K562 (cell line): Measurements from ENCODE around the gene SYVN1. TPM values are rescaled to one million over a fixed set of nuclear protein-coding genes. Genes with fewer than 3 reads are reported as not detected.

Experiments
- ATAC-seq: fragments of 200-7000 bp; cut with Tn5 transposase; 3 replicates; pipeline ENCODE4 v1.9.1; 2020; ENCODE audit warnings: moderate library complexity
- BruUV-seq: library from RNA; stranded (reverse); fragments of 400-500 nt; replicated peaks from 2 replicates; lab custom pipeline; 2021; lab: Mats Ljungman, UMichigan
- CTCF ChIA-PET: fragments of 300-600 bp; formaldehyde crosslinking; extraction: SDS; loops from one replicate; lab custom pipeline; 2021; ENCODE audit warnings: low intra/inter-chr PET ratio; lab: Yijun Ruan, JAX
- POLR2A ChIA-PET: fragments of 300-600, 350-650 bp; sonication (Branson Sonifier 250); formaldehyde crosslinking; extraction: SDS; loops from one replicate; lab custom pipeline; 2021; ENCODE audit warnings: antibody characterized with exemption, inconsistent platforms; lab: Yijun Ruan, JAX
- DNase-seq, 4 experiments: peaks; one replicate each; pipeline versions ENCODE4 v3.0.0 to v3.0.0-alpha.2; 2011 to 2018; ENCODE audit warnings: low spot score in 3 of 4, mixed read lengths in 3 of 4; ENCODE audit errors: extremely low read depth in 1 of 4
- FAIRE-seq: peaks from 2 replicates; lab custom pipeline; 2011; peaks lifted over from hg19 to GRCh38; lab: Jason Lieb, UNC
- H2AFZ ChIP-seq: 2 replicates; pipeline ENCODE4 v1.6.0; 2011; ENCODE audit warnings: low read depth, low read length, control low read depth, inconsistent platforms
- H3K27ac ChIP-seq: fragments of 200-600 bp; 3 replicates; pipeline ENCODE4 v1.8.0; 2011; ENCODE audit warnings: low read depth, mild to moderate bottlenecking, control low read depth, inconsistent platforms, low read length, moderate library complexity, mixed read lengths; ENCODE audit errors: extremely low read depth
- H3K27me3 ChIP-seq, 2 experiments: fragments of 300-600 bp in 1 of 2; 2 replicates in 1 of 2; 3 replicates in 1 of 2; pipeline versions ENCODE4 v1.6.0 to v1.8.0; 2011; ENCODE audit warnings: inconsistent platforms in 2 of 2, low read length in 2 of 2, mild to moderate bottlenecking in 1 of 2, mixed read lengths in 1 of 2, moderate library complexity in 1 of 2; ENCODE audit not compliant: control insufficient read depth in 2 of 2, insufficient read depth in 2 of 2
- H3K36me3 ChIP-seq: fragments of 300-600 bp; 3 replicates; pipeline ENCODE4 v1.8.0; 2011; ENCODE audit warnings: mild to moderate bottlenecking, low read length, inconsistent platforms; ENCODE audit not compliant: control insufficient read depth, insufficient read depth
- H3K4me1 ChIP-seq, 2 experiments: fragments of 200-600 bp in 1 of 2; replicated peaks in 1 of 2; 2 replicates in 1 of 2; 3 replicates in 1 of 2; pipeline versions ENCODE4 v1.5.1 to v1.8.0; 2011; ENCODE audit warnings: inconsistent platforms in 2 of 2, low read length in 2 of 2, mild to moderate bottlenecking in 1 of 2, mixed read lengths in 1 of 2, moderate library complexity in 1 of 2; ENCODE audit not compliant: control insufficient read depth in 2 of 2, insufficient read depth in 2 of 2
- H3K4me2 ChIP-seq: 2 replicates; pipeline ENCODE4 v1.6.1; 2011; ENCODE audit warnings: low read length, control low read depth, inconsistent platforms, mixed read lengths; ENCODE audit not compliant: insufficient read depth
- H3K4me3 ChIP-seq: fragments of 200-600 bp; sonication (generic), shearing (Covaris generic); 2 replicates; pipeline ENCODE4 v1.5.1; 2016; ENCODE audit warnings: control low read depth, inconsistent platforms
- H3K79me2 ChIP-seq: fragments of 200-600 bp; 3 replicates; pipeline ENCODE4 v1.8.0; 2011; ENCODE audit warnings: low read length, inconsistent platforms; ENCODE audit not compliant: control insufficient read depth, insufficient read depth
- H3K9ac ChIP-seq, 2 experiments: 2 replicates each; pipeline versions ENCODE4 v1.6.0 to v1.6.1; 2011; ENCODE audit warnings: low read depth in 2 of 2, low read length in 2 of 2, control low read depth in 1 of 2, inconsistent platforms in 1 of 2, mild to moderate bottlenecking in 1 of 2, mixed read lengths in 1 of 2; ENCODE audit not compliant: insufficient read depth in 1 of 2
- H3K9me1 ChIP-seq: one replicate; pipeline ENCODE4 v1.6.0; 2011; ENCODE audit warnings: inconsistent platforms, mild to moderate bottlenecking, low read length, moderate library complexity; ENCODE audit not compliant: control insufficient read depth, insufficient read depth
- H3K9me3 ChIP-seq: replicated peaks from 2 replicates; pipeline ENCODE4 v1.5.1; 2011; ENCODE audit warnings: low read depth, low read length, inconsistent platforms; ENCODE audit not compliant: control insufficient read depth, insufficient read depth
- H4K20me1 ChIP-seq: replicated peaks from 2 replicates; pipeline ENCODE4 v1.6.1; 2011; ENCODE audit warnings: low read length, inconsistent platforms, mixed read lengths; ENCODE audit not compliant: control insufficient read depth, insufficient read depth
- MAFK ChIP-seq: IDR thresholded peaks from 2 replicates; pipeline ENCODE4 v1.6.1; 2011; ENCODE audit warnings: low read length, improper control_type of control experiment
- SMARCA4 ChIP-seq: fragments of 450-650 bp; IDR thresholded peaks from 2 replicates; pipeline ENCODE4 v1.6.1; 2016
- STAT6 ChIP-seq: sonication (generic); formaldehyde crosslinking; IDR thresholded peaks from 2 replicates; pipeline ENCODE4 v1.8.1; 2023; ENCODE audit warnings: mild to moderate bottlenecking, missing genetic modification reagents
- USF1 ChIP-seq: sonication (generic); formaldehyde crosslinking; IDR thresholded peaks from 2 replicates; pipeline ENCODE4 v1.9.0; 2022; ENCODE audit warnings: mild to moderate bottlenecking, missing genetic modification reagents
- ZFP36 ChIP-seq: fragments of 150-350 bp; IDR thresholded peaks from 2 replicates; pipeline ENCODE4 v1.6.1; 2018; ENCODE audit warnings: low read length, low read depth; ENCODE audit not compliant: partially characterized antibody
- ZNF395 ChIP-seq: fragments of 200-800 bp; sonication (Bioruptor generic); IDR thresholded peaks from 2 replicates; pipeline ENCODE4 v1.6.1; 2017; ENCODE audit warnings: missing genetic modification characterization, missing compliant biosample characterization
- ZNF785 ChIP-seq: fragments of 250-450 bp; sonication (Bioruptor Pico); IDR thresholded peaks from 2 replicates; pipeline ENCODE4 v1.4.0; 2020; ENCODE audit warnings: mild to moderate bottlenecking
- WGBS: fragments of 100-300 bp; shearing (Covaris generic); methylation state at CpG from one replicate; pipeline ENCODE4 v1.1.6; 2016; ENCODE audit warnings: low coverage, mixed read lengths; ENCODE audit not compliant: insufficient coverage; ENCODE audit errors: missing lambda C conversion rate; 5-methylcytosine and 5-hydroxymethylcytosine counted together
- in situ Hi-C: fragments of 300-500 bp; cut with MboI; formaldehyde crosslinking; loops from 4 replicates; pipeline ENCODE4 v1.15.0; 2018; ENCODE audit warnings: inconsistent platforms, mixed read lengths
- intact Hi-C: fragments of 100-400 bp; cut with micrococcal nuclease; formaldehyde crosslinking; loops from 2 replicates; pipeline ENCODE4 v1.14.2; 2022
- polyA plus RNA-seq, 8 experiments: library from polyadenylated mRNA; depleted of rRNA in 4 of 8; stranded (reverse) in 5 of 8; unstranded in 3 of 8; fragments of >200 nt; fragmentation: Nextera tagmentation in 2 of 8; fragmentation: Illumina TruSeq in 1 of 8; extraction: Ambion mirVana in 2 of 8; extraction: Trizol in 1 of 8; gene quantifications; 2 replicates each; pipeline versions ENCODE4 v1.2.1 to v1.2.3, GENCODE V29; 2011 to 2014; ENCODE audit warnings: inconsistent platforms in 1 of 8, missing spikeins in 1 of 8
- total RNA-seq, 7 experiments: library from RNA; depleted of rRNA in 6 of 7; stranded (reverse); fragments of >200 nt in 6 of 7; fragmentation: Illumina TruSeq in 2 of 7; extraction: Trizol in 2 of 7; gene quantifications; 2 replicates each; pipeline versions ENCODE4 v1.2.1 to v1.2.3, GENCODE V29; 2011 to 2021; ENCODE audit warnings: low replicate concordance in 1 of 7
- TF ChIP-seq, protein P1 (sequence below), 2 experiments: fragments of 450-650 bp; IDR thresholded peaks; 2 replicates each; pipeline ENCODE4 v1.6.1; 2016; ENCODE audit warnings: mild to moderate bottlenecking in 2 of 2, borderline replicate concordance in 1 of 2, low read depth in 1 of 2, moderate library complexity in 1 of 2

Gene SYVN1
- total and polyA plus RNA-seq, 9 of the 15 experiments (the other 6 are each of a cell fraction or from before 2014, with no cell fraction given), result 0.41 to 47.4 (median 9.9) TPM

- no peaks in the 10 kb centered on the region for H3K27me3 ChIP-seq
- H3K79me2 ChIP-seq, result peaks cover 26% of the 10 kb centered on the region
- no peaks in the 10 kb centered on the region for H4K20me1 ChIP-seq
- peaks cover 40% of the 10 kb centered on the region for H3K36me3 ChIP-seq
- peak overlapping the region; percentile 79; the same call in 1 of the 3 replicates for H3K27ac ChIP-seq
- H3K4me3 ChIP-seq, result peak overlapping the region; percentile 44
- H2AFZ ChIP-seq, result peak overlapping the region; percentile 89; the same call in 1 of the 2 replicates
- H3K9ac ChIP-seq, result peak overlapping the region; percentile 78 to 89
- WGBS, result 23% methylated on average over 13 of the region's 14 CpGs
- no TSS peak for BruUV-seq
- H3K9me3 ChIP-seq, result no peaks in the 10 kb centered on the region
- H3K9me1 ChIP-seq, result no peaks in the 10 kb centered on the region
- ChIA-PET POLR2A (interaction anchor here (0.6 to 7.2 kb wide), 8 partner anchors 17 to 386 kb away, joined by 3 to 92 read pairs (median 4); partner anchors contain the start of genes CDC42EP2, MALAT1, SPDYC and SYVN1), CTCF (interaction anchor here (2.5 kb wide), 1 partner anchor 67 kb away, joined by 19 read pairs; the partner anchor contains the start of gene CAPN1)
- FAIRE-seq (no peak), ATAC-seq (no peak), DNase-seq (peak in 1 of 4 experiments; percentile 23)
- peak overlapping the region; percentile 93 for H3K4me2 ChIP-seq
- intact Hi-C loops, result loop anchor here (5.0 to 10.0 kb wide), 3 partner anchors 201 to 266 kb away; partner anchors contain the start of gene CDC42EP2
- peaks cover 31 to 70% of the 10 kb centered on the region in 2 experiments for H3K4me1 ChIP-seq
- in situ Hi-C loops, result no loop called here
- TF ChIP-seq SMARCA4, result no peak
- TF ChIP-seq, protein P1, sequence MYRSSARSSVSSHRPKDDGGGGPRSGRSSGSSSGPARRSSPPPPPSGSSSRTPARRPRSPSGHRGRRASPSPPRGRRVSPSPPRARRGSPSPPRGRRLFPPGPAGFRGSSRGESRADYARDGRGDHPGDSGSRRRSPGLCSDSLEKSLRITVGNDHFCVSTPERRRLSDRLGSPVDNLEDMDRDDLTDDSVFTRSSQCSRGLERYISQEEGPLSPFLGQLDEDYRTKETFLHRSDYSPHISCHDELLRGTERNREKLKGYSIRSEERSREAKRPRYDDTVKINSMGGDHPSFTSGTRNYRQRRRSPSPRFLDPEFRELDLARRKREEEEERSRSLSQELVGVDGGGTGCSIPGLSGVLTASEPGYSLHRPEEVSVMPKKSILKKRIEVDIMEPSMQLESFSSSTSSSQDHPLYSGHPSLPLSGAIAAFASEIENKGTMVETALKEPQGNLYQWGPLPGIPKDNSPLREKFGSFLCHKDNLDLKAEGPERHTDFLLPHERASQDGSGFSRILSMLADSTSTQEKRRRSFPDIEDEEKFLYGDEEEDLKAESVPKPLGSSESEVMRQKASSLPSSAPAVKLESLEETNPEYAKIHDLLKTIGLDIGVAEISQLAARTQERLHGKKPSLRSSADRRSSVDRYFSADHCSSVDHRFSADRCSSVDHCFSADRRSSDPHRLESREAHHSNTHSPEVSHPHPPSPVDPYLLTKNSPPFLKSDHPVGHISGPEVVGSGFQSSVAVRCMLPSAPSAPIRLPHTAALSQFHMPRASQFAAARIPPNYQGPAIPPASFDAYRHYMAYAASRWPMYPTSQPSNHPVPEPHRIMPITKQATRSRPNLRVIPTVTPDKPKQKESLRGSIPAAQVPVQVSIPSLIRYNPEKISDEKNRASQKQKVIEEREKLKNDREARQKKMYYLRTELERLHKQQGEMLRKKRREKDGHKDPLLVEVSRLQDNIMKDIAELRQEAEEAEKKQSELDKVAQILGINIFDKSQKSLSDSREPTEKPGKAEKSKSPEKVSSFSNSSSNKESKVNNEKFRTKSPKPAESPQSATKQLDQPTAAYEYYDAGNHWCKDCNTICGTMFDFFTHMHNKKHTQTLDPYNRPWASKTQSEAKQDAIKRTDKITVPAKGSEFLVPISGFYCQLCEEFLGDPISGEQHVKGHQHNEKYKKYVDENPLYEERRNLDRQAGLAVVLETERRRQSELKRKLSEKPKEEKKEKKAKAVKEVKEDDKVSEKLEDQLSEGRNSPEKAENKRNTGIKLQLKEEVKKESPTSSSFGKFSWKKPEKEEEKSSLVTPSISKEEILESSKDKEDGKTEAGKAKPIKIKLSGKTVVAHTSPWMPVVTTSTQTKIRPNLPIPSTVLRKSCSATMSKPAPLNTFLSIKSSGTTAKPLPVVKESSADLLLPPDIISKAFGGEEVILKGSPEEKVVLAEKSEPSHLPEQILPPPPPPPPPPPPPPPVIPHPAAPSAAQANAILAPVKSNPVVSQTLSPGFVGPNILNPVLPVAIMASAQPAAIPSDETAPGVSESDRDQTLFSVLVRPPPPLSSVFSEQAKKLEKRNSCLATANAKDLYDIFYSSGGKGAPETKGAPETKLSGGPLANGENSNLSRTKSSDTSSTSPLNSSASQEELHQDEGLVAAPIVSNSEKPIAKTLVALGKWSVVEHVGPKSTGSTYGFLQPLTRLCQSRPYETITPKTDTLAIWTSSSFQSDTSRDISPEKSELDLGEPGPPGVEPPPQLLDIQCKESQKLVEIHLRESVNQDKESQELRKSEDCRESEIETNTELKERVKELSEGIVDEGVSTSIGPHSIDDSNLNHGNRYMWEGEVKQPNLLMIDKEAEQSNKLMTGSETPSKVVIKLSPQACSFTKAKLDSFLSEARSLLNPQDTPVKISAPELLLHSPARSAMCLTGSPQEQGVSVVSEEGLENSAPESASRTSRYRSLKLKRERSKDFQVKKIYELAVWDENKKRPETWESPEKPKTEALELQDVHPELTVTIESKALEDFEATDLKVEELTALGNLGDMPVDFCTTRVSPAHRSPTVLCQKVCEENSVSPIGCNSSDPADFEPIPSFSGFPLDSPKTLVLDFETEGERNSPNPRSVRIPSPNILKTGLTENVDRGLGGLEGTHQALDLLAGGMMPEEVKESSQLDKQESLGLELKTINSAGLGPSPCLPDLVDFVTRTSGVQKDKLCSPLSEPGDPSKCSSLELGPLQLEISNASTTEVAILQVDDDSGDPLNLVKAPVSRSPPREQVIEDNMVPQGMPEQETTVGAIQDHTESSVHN (IDR thresholded peaks at IDR 0.05; ENCODE audit: borderline replicate concordance in 1 of 2, low read depth in 1 of 2), result no peak
- no peak for TF ChIP-seq ZNF395 (CRISPR knock-in tag)
- TF ChIP-seq STAT6 (CRISPR knock-in tag), result no peak
- TF ChIP-seq ZFP36, result no peak
- no peak for TF ChIP-seq MAFK
- peak; percentile 28; the same call in 1 of the 2 replicates for TF ChIP-seq USF1 (CRISPR knock-in tag)
- TF ChIP-seq ZNF785 (CRISPR knock-in tag), result no peak
Measured at GRCh38 chr11:65113361-65113756, 21.0 kb downstream of the SYVN1 start.
